Measurements from ENCODE around the gene SGPL1.

DNA sequence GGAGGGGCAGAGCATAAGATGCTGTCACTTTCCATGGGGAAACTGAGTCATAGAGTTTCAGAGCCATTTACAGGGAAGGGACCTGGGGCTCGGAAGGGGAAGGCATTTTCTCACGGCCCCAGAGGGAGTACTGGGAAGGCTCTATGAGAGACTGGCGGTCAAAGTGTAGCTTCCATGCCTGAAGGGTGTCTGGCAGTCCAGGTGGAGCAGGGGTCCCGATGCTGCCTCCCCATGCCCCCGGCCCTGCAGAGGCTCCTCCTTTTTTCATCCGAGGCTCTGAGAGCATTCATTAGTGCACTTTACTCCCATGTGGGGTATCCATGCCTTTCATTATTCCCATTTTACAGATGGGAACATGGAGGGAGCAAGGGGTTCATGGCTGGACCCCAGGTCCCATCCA lies 100.5 kb downstream of the SGPL1 start:
- TF ChIP-seq YY1 (IDR thresholded peaks at IDR 0.05; ENCODE audit: low read depth) (no peak), TAF1 (IDR thresholded peaks at IDR 0.05; ENCODE audit: low read depth) (no peak), RAD21 (IDR thresholded peaks at IDR 0.05; ENCODE audit: low read depth) (no peak), REST (IDR thresholded peaks at IDR 0.05; ENCODE audit: low read depth) (no peak)

Data from Ishikawa (cell line).